Keratinocyte (primary cell): ENCODE measurements around the gene PTPMT1. TPM values are rescaled to one million over a fixed set of nuclear protein-coding genes. Genes with fewer than 3 reads are reported as not detected.

Experiments
- DNase-seq: peaks from one replicate; pipeline ENCODE4 v3.0.0-alpha.2; 2011; ENCODE audit warnings: low read depth, missing footprints, low spot score
- FAIRE-seq: peaks from 2 replicates; lab custom pipeline; 2011; peaks lifted over from hg19 to GRCh38; lab: Jason Lieb, UNC
- H2AFZ ChIP-seq: 2 replicates; pipeline ENCODE4 v1.6.0; 2012; ENCODE audit warnings: low read length, control low read depth, inconsistent platforms; ENCODE audit not compliant: control insufficient read depth
- H3K27ac ChIP-seq: 2 replicates; pipeline ENCODE4 v1.5.1; 2011; ENCODE audit warnings: low read length; ENCODE audit not compliant: control insufficient read depth, insufficient read depth
- H3K27me3 ChIP-seq: 3 replicates; pipeline ENCODE4 v1.6.0; 2011; ENCODE audit warnings: low read length; ENCODE audit not compliant: control insufficient read depth, insufficient read depth; ENCODE audit errors: extremely low read depth
- H3K36me3 ChIP-seq, 2 experiments: 2 replicates in 1 of 2; 3 replicates in 1 of 2; pipeline ENCODE4 v1.5.1; 2011; ENCODE audit warnings: low read length in 2 of 2, mild to moderate bottlenecking in 1 of 2; ENCODE audit not compliant: control insufficient read depth in 2 of 2, insufficient read depth in 2 of 2; ENCODE audit errors: extremely low read depth in 1 of 2
- H3K4me1 ChIP-seq: 3 replicates; pipeline ENCODE4 v1.5.1; 2011; ENCODE audit warnings: low read length; ENCODE audit not compliant: control insufficient read depth, insufficient read depth; ENCODE audit errors: extremely low read depth
- H3K4me2 ChIP-seq: 3 replicates; pipeline ENCODE4 v1.6.0; 2011; ENCODE audit warnings: low read depth, low read length; ENCODE audit not compliant: control insufficient read depth, insufficient read depth; ENCODE audit errors: extremely low read depth
- H3K4me3 ChIP-seq, 3 experiments: fragments of 200-600 bp in 1 of 3; sonication (generic) in 1 of 3; 2 replicates in 2 of 3; 3 replicates in 1 of 3; pipeline ENCODE4 v1.5.1; 2011 to 2016; ENCODE audit warnings: low read length in 3 of 3, mild to moderate bottlenecking in 3 of 3, control low read depth in 2 of 3, inconsistent platforms in 1 of 3, low read depth in 1 of 3, mixed read lengths in 1 of 3, mixed run types in 1 of 3, moderate library complexity in 1 of 3; ENCODE audit not compliant: control insufficient read depth in 2 of 3, insufficient read depth in 2 of 3; ENCODE audit errors: extremely low read depth in 1 of 3
- H3K79me2 ChIP-seq: 2 replicates; pipeline ENCODE4 v1.6.0; 2012; ENCODE audit warnings: low read length; ENCODE audit not compliant: control insufficient read depth, insufficient read depth
- H3K9ac ChIP-seq: 3 replicates; pipeline ENCODE4 v1.6.0; 2011; ENCODE audit warnings: low read length; ENCODE audit not compliant: control insufficient read depth, insufficient read depth; ENCODE audit errors: extremely low read depth
- H3K9me1 ChIP-seq: 3 replicates; pipeline ENCODE4 v1.6.0; 2011; ENCODE audit warnings: low read length; ENCODE audit not compliant: control insufficient read depth, insufficient read depth; ENCODE audit errors: extremely low read depth
- H3K9me3 ChIP-seq: 2 replicates; pipeline ENCODE4 v1.5.1; 2012; ENCODE audit warnings: low read depth, low read length; ENCODE audit not compliant: control insufficient read depth
- H4K20me1 ChIP-seq: 3 replicates; pipeline ENCODE4 v1.6.0; 2011; ENCODE audit warnings: low read length; ENCODE audit not compliant: control insufficient read depth, insufficient read depth; ENCODE audit errors: extremely low read depth
- EZH2 ChIP-seq: IDR thresholded peaks from one replicate; pipeline ENCODE4 v1.6.1; 2012; ENCODE audit warnings: inconsistent platforms, mild to moderate bottlenecking, low read length, moderate library complexity
- dilution Hi-C: fragments of 300-500 bp; cut with MboI; formaldehyde crosslinking; loops from one replicate; pipeline ENCODE4 v1.7.0; 2020; ENCODE audit warnings: low sequenced_read_pairs; ENCODE audit not compliant: extremely low pct_ligation_motif_present
- polyA plus RNA-seq, 5 experiments: library from polyadenylated mRNA; depleted of rRNA in 3 of 5; stranded (reverse) in 3 of 5; stranded (forward) in 1 of 5; unstranded in 1 of 5; fragments of >200 nt; gene quantifications; 1 replicate in 1 of 5; 2 replicates in 3 of 5; 3 replicates in 1 of 5; pipeline versions ENCODE4 v1.2.1 to v1.2.3, GENCODE V29; 2011 to 2012; ENCODE audit warnings: missing spikeins in 2 of 5, low read depth in 1 of 5, low replicate concordance in 1 of 5
- TF ChIP-seq, protein P1 (sequence below), 3 experiments: IDR thresholded peaks in 1 of 3; conservative IDR thresholded peaks in 1 of 3; optimal IDR thresholded peaks in 1 of 3; 2 replicates in 2 of 3; 3 replicates in 1 of 3; pipeline versions ENCODE3 to v1.5.1; 2011; ENCODE audit warnings: low read length in 3 of 3, mild to moderate bottlenecking in 3 of 3, moderate library complexity in 2 of 3, control low read depth in 1 of 3, inconsistent platforms in 1 of 3; ENCODE audit not compliant: insufficient read depth in 2 of 3; ENCODE audit errors: extremely low read depth in 1 of 3

Gene PTPMT1
- polyA plus RNA-seq, 1 donor (not counting 4 experiments of a cell fraction or from before 2014, with no cell fraction given) = 64.9 TPM

DNA sequence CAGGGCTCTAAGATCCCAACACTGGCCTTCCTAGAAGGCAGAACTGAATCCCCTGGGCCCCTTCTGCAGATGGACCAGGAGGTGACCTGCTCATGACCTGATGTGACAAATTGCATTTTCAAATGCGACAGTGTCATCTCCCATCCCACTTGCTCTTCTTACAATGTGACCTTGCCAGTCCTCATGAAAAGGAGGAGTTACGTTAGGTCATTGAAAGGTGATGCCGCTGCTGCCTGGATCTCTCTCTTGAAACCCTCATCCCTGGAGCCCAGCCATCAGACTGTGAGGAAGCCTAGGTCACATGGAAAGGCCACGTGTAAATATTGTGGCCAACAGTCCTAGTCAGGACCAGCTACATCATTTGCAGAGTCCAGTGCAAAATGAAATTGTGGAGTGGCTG, 34.5 kb downstream of the PTPMT1 start:
- no peaks in the 10 kb centered on the region for H3K79me2 ChIP-seq
- no peaks in the 10 kb centered on the region for H3K9me3 ChIP-seq
- H2AFZ ChIP-seq = no peak overlapping the region
- H3K9me1 ChIP-seq = no peaks in the 10 kb centered on the region
- no peak overlapping the region for H3K9ac ChIP-seq
- no peaks in the 10 kb centered on the region for H4K20me1 ChIP-seq
- no peaks in the 10 kb centered on the region for H3K4me1 ChIP-seq
- no peaks in the 10 kb centered on the region for H3K36me3 ChIP-seq
- no peak for TF ChIP-seq EZH2
- TF ChIP-seq, protein P1, sequence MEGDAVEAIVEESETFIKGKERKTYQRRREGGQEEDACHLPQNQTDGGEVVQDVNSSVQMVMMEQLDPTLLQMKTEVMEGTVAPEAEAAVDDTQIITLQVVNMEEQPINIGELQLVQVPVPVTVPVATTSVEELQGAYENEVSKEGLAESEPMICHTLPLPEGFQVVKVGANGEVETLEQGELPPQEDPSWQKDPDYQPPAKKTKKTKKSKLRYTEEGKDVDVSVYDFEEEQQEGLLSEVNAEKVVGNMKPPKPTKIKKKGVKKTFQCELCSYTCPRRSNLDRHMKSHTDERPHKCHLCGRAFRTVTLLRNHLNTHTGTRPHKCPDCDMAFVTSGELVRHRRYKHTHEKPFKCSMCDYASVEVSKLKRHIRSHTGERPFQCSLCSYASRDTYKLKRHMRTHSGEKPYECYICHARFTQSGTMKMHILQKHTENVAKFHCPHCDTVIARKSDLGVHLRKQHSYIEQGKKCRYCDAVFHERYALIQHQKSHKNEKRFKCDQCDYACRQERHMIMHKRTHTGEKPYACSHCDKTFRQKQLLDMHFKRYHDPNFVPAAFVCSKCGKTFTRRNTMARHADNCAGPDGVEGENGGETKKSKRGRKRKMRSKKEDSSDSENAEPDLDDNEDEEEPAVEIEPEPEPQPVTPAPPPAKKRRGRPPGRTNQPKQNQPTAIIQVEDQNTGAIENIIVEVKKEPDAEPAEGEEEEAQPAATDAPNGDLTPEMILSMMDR (optimal IDR thresholded peaks at IDR 0.05 in 1 of 3, IDR thresholded peaks at IDR 0.05 in 1 of 3, conservative IDR thresholded peaks at IDR 0.05 in 1 of 3; ENCODE audit: extremely low read depth in 1 of 3, insufficient read depth in 2 of 3, low read length in 3 of 3) = no peak
- DNase-seq (no peak), FAIRE-seq (no peak)
- dilution Hi-C loops = no loop called here
- no peak overlapping the region for H3K4me2 ChIP-seq
- H3K27me3 ChIP-seq = peaks cover 13% of the 10 kb centered on the region
- H3K27ac ChIP-seq = no peak overlapping the region
- H3K4me3 ChIP-seq = no peak overlapping the region

DNA sequence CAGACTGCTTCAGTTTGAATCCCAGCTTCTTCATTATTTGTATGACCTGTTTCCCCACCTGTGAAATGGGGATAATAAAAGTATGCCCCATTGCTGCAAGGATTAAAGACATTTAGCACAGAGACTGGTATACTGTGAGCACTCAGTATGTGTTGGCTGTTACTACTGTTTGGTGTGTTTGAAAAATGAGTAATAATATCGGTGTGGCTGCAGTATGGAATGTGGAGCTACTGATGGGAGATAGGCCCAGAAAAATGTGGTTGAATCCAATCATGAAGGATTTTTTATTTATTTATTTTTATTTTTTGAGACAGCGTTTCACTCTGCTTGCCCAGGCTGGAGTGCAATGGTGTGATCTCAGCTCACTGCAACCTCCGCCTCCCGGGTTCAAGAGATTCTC, 37.9 kb downstream of the PTPMT1 start:
- Histone ChIP-seq H3K79me2 (no peaks in the 10 kb centered on the region), H3K4me1 (no peaks in the 10 kb centered on the region), H3K9ac (no peak overlapping the region), H3K36me3 (no peaks in the 10 kb centered on the region), H3K9me3 (no peaks in the 10 kb centered on the region), H3K27ac (no peak overlapping the region), H3K4me2 (no peak overlapping the region), H3K4me3 (no peak overlapping the region), H3K9me1 (no peaks in the 10 kb centered on the region), H4K20me1 (no peaks in the 10 kb centered on the region), H2AFZ (no peak overlapping the region), H3K27me3 (no peaks in the 10 kb centered on the region)
- dilution Hi-C loops = no loop called here
- TF ChIP-seq, protein P1 (optimal IDR thresholded peaks at IDR 0.05 in 1 of 3, IDR thresholded peaks at IDR 0.05 in 1 of 3, conservative IDR thresholded peaks at IDR 0.05 in 1 of 3; ENCODE audit: extremely low read depth in 1 of 3, insufficient read depth in 2 of 3, low read length in 3 of 3) = no peak
- TF ChIP-seq EZH2 = no peak
- DNase-seq (no peak), FAIRE-seq (no peak)
